CD4-positive, alpha-beta T cell treated with Interleukin-10 for 1 hour (primary cell): ENCODE measurements around the gene NRL.

ENCODE experiments used
- DNase-seq: peaks from one replicate; pipeline ENCODE4 v3.0.0-alpha.2; 2020

Gene NRL

DNA sequence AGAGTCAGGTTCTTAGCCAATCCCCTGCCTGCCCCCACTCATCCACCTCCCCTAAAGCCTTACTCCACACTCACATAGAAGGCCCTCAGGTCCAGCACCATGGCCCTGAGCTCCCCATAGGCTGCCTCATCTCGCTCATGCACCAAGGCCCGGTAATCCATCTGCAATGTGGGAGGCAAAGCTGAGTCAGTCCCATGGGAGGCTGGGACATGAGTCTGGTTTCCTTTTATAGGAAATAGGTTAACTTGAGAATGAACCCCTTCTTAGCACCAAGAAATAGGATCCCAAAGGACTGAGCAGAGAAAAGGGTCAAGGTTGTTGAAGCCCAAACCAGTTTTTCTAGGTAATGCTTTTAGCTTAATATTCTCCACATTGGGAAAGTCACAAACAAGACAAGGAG lies 28.8 kb upstream of the NRL start:
- no peak for DNase-seq

- DNase-seq, result peak; percentile 100
These were observed 26.5 kb upstream of the NRL start, which contains the start of gene EMC9 for GRCh38 chr14:24141097-24141880. Gene EMC9, minus strand, starts transcription at chr14:24141591. Its CDS starts 287 bp downstream, at chr14:24141304.

- DNase-seq, result peak; percentile 32
These were observed 24.7 kb upstream of the NRL start for GRCh38 chr14:24139272-24139934.

GRCh38 chr14:24138396-24139271 lies 23.9 kb upstream of the NRL start:
- no peak for DNase-seq

GRCh38 chr14:24137529-24138395 lies 23.0 kb upstream of the NRL start:
- no peak for DNase-seq

DNA sequence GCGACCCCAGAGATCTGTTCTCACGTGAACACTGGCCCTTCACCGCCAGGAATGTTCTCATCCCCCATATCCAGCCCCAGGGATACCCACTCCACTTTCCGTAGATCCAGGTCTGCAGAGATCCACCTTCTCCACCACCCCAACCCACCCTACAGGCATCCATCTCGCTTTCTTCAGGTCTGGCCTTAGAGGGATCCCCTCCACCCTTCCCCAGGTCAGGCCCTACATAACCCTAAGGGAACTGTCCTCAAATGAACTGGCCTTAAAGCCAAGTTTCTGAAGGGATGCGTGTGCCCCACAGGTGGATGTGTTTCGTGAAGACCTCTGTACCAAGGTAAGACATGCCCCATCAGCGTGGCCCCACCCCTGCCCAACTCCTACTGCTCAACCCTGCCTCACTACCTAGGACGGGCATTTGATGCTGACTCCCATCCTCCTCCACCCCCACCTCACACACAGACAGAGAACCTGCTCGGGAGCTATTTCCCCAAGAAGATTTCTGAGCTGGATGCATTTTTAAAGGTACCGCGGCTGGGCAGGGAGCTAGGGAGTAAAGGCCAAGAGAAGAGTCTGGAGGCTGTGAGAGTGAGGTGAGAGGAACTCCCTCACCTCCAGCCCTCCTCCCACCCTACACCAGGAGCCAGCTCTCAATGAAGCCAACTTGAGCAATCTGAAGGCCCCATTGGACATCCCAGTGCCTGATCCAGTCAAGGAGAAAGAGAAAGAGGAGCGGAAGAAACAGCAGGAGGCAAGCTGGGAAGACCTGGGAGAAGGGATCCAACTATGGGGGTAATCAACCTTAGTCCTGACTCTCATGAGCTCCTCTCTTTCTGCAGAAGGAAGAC lies 22.2 kb upstream of the NRL start:
- peak; percentile 9 for DNase-seq

DNA sequence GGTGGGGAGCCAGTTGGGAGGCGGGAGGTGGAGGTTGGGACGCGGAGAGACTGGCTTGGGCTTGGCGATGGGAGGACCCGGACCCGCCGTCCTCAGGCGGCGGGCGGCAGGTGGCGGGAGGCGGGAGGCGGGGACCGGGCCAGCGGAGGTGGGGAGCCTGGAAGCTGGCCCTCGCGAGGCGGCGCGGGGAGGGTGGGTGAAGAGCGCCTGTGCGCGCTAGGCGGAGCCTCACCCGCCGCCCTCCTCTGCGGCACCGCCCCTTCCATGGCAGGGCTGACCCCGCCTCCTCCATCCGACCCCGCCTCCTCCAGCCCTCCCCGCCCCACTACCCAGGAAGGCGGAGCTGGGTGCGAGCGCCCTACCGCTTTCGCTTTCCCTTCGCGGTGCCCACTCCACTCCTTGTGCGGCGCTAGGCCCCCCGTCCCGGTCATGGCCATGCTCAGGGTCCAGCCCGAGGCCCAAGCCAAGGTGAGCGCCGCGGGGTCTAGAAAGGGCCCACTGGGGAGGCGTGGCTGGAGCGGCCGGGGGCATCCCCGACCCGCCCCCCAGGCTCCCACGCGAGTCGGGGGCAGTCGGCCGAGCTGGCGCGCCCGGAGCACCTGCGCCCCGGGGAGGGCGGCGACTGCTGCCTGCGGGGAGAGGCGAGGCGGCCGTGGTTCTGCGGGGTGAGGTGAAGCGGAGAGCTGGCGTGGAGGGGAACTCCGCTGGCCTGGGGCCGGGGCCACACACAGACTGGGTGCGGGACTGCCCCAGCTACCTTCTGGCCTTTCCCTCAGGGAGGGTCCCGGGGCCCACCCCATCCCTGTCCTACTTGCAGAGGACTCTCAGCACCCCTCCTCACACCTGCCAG lies 21.3 kb upstream of the NRL start, which contains the start of gene PSME1:
TSS of gene PSME1 (plus strand) at position 361 of the 850 bp plus-strand sequence. CDS start at position 430, 69 bp downstream.
- peak; percentile 96 for DNase-seq

DNA sequence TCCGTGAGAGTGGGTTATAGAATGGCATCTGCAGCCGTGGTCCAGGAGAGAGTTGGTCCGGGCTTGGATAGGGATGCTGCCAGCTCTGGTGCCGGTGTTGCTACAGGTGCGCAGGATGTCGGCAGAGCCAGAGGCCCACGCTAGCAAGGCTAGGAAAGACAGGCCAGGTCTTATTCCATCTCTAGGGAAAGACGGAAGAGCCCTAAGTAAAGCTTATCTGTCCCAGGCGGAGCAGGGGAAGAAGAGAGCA lies 20.8 kb upstream of the NRL start:
- DNase-seq, result no peak

GRCh38 chr14:24133735-24134134 lies 19.0 kb upstream of the NRL start:
- DNase-seq, result no peak

DNA sequence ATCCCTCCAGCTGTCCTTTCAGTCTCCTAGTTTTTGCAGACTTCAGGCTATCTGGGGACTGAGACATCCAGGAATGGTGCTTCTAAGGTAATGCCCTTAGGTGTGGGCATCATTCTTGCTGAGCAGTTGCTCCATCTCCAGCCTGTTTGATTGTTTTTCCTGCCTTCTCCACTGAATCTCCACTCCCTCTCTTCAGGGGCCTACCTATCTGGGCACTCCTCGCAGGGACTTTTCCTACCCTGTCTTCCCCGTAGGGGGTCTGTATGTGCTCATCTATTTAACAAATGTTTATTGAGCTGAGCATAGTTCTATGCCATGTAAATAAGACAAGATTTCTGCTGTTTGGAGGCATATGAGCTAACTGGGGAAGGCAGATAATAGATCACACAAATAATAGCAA lies 18.2 kb upstream of the NRL start:
- no peak for DNase-seq

DNA sequence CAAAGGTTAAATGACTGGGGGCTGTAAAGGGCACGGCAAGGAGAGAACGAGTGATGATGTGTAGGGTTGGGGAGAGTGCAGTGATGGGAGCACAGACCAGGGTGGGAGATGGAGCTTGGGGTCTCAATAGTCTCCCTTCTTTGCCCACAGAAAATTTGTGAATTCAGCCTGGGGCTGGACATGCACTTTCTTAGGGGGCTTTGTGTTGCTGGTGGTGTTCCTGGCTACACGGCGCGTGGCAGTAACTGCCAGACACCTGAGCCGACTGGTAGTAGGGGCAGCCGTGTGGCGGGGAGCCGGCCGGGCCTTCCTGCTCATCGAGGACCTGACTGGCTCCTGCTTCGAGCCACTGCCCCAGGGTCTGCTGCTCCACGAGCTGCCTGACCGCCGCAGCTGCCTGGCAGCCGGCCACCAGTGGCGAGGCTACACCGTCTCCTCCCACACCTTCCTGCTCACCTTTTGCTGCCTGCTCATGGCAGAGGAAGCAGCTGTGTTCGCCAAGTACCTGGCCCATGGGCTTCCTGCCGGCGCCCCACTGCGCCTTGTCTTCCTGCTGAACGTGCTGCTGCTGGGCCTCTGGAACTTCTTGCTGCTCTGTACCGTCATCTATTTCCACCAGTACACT lies 17.4 kb upstream of the NRL start:
- DNase-seq, result peak; percentile 31

DNA sequence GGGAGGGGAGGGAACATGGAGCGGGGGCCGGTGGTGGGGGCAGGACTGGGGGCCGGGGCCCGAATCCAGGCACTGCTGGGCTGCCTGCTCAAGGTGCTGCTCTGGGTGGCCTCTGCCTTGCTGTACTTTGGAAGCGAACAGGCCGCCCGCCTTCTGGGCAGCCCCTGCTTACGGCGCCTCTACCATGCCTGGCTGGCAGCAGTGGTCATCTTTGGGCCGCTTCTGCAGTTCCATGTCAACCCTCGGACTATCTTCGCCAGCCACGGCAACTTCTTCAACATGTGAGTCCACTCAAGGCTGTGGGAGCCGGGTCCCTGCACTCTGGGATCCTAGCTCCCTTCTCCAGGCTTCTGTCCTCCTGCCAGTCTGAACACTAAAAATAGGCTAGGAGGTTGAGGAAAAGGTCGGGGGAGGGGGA lies 16.8 kb upstream of the NRL start:
- no peak for DNase-seq

- DNase-seq, result no peak
These were observed 16.2 kb upstream of the NRL start for GRCh38 chr14:24130717-24131548.

- DNase-seq, result no peak
These were observed 15.6 kb upstream of the NRL start, which contains the start of gene FITM1 for GRCh38 chr14:24130380-24130716. Gene FITM1, plus strand, starts transcription at chr14:24130659. Its CDS starts 905 bp downstream, at chr14:24131564.

- DNase-seq, result no peak
These were observed 14.8 kb upstream of the NRL start for GRCh38 chr14:24129410-24129998.

GRCh38 chr14:24127673-24128072 lies 12.9 kb upstream of the NRL start:
- no peak for DNase-seq

GRCh38 chr14:24126939-24127338 lies 12.2 kb upstream of the NRL start:
- no peak for DNase-seq
